Epithelial cell of esophagus (primary cell): Measurements from ENCODE around the gene SPDYE5.

Experiments used
- DNase-seq: peaks from one replicate; pipeline ENCODE4 v3.0.0; 2010; ENCODE audit warnings: low read depth
- H3K4me3 ChIP-seq: 2 replicates; pipeline ENCODE4 v1.5.1; 2011; ENCODE audit warnings: mild to moderate bottlenecking, low read length, control low read depth
- TF ChIP-seq, protein P1 (sequence below): IDR thresholded peaks from 2 replicates; pipeline ENCODE4 v1.5.1; 2011; ENCODE audit warnings: low read depth, mild to moderate bottlenecking, low read length, control low read depth, inconsistent platforms; ENCODE audit not compliant: insufficient read depth; ENCODE audit errors: missing control alignments

The SPDYE5 gene

DNA sequence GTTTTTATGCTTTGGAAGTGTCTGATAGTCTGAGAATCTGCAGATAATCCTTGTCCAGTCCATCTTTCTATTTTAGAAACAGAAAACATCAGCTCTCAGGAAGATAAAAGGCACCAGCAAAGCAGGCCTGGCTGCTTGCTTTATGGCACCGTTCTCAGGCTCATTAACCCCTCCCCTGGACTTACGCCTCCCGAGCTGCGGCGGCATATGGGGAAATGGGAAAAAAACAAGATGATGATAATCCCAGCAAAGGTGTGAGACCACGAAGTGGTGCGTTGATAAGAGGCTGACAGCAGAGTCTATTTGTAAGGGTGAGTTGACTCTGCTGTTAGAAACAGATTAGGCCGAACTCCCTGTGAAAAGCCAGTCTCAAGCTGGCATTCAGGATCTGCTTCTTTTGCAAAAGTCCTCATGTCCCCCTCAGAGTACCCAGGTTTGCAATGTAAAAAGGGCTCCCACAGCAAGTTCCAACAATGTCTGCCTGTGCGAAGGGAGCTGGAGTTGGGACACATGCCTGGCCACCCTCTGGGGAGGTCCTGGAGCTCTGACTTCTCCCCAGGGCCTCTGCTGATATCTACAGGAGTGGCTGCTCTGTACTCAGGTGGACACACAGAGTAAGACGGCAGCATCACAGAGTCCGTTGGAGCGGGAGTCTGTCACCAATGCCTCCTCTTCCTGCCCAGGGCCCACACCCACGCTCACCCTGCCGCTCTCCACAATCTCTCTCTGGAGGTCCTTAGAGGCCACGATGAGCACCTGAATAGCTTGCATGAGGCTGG lies 54.3 kb downstream of the SPDYE5 start:
- no peak overlapping the region for H3K4me3 ChIP-seq
- TF ChIP-seq, protein P1, sequence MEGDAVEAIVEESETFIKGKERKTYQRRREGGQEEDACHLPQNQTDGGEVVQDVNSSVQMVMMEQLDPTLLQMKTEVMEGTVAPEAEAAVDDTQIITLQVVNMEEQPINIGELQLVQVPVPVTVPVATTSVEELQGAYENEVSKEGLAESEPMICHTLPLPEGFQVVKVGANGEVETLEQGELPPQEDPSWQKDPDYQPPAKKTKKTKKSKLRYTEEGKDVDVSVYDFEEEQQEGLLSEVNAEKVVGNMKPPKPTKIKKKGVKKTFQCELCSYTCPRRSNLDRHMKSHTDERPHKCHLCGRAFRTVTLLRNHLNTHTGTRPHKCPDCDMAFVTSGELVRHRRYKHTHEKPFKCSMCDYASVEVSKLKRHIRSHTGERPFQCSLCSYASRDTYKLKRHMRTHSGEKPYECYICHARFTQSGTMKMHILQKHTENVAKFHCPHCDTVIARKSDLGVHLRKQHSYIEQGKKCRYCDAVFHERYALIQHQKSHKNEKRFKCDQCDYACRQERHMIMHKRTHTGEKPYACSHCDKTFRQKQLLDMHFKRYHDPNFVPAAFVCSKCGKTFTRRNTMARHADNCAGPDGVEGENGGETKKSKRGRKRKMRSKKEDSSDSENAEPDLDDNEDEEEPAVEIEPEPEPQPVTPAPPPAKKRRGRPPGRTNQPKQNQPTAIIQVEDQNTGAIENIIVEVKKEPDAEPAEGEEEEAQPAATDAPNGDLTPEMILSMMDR, result no peak
- no peak for DNase-seq
